LNCAP (cell line): Measurements from ENCODE around the gene COLQ.

Experiments used
- TF ChIP-seq, protein P1 (sequence below): fragments of 450-650 bp; IDR thresholded peaks from 2 replicates; pipeline ENCODE4 v1.5.1; 2017; ENCODE audit warnings: mild to moderate bottlenecking

The COLQ gene

DNA sequence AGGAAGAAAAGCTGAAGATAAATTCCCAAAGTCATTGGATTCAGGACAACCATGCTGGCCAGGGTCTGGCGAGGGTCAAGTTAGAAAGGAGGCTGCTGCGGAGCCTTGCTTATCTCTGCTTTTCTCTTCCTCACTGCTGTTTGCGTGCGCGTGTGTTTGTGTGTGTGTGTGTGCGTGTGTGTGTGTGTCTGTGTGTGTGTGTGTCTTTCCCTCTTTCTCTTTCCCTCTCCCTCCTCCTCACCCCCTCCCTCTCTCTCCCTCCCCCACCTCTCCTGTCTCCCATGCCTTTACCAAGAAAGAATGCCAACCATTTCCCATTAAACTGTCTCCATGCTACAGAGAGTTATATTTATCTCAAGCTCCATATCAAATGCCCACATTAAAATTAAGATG, at the start of gene COLQ:
TSS of gene COLQ (minus strand) at position 134 of the 393 bp plus-strand sequence. CDS start at position 53, 81 bp downstream.
- TF ChIP-seq, protein P1, sequence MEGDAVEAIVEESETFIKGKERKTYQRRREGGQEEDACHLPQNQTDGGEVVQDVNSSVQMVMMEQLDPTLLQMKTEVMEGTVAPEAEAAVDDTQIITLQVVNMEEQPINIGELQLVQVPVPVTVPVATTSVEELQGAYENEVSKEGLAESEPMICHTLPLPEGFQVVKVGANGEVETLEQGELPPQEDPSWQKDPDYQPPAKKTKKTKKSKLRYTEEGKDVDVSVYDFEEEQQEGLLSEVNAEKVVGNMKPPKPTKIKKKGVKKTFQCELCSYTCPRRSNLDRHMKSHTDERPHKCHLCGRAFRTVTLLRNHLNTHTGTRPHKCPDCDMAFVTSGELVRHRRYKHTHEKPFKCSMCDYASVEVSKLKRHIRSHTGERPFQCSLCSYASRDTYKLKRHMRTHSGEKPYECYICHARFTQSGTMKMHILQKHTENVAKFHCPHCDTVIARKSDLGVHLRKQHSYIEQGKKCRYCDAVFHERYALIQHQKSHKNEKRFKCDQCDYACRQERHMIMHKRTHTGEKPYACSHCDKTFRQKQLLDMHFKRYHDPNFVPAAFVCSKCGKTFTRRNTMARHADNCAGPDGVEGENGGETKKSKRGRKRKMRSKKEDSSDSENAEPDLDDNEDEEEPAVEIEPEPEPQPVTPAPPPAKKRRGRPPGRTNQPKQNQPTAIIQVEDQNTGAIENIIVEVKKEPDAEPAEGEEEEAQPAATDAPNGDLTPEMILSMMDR: no peak

GRCh38 chr3:15563190-15563589, 41.7 kb upstream of the COLQ start:
- TF ChIP-seq, protein P1: no peak

GRCh38 chr3:15562560-15562959, 41.1 kb upstream of the COLQ start:
- TF ChIP-seq, protein P1: no peak

GRCh38 chr3:15558581-15558980, 37.1 kb upstream of the COLQ start:
- TF ChIP-seq, protein P1: no peak

- TF ChIP-seq, protein P1: peak; percentile 73
These were observed 36.0 kb upstream of the COLQ start for GRCh38 chr3:15557511-15557946.

DNA sequence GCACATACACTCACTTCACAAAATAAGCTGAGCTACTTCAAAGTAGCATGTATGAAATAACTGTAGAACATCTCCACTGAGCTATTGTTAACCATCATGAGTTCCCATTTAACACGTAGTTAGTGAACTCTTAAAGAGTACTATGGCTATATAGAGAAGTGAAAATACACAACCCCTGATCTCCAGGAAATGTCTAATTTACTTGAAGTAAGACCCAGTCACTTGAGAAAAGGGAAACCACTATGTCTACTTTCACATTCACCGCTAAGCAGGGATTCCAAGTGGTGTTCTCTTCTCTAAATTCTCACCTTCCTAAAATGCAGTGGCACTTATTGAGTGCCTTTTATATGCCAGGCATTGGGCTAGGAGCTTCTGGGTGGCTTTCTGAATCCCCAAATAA, 35.0 kb upstream of the COLQ start:
- TF ChIP-seq, protein P1: no peak

GRCh38 chr3:15553749-15554148, 32.2 kb upstream of the COLQ start:
- TF ChIP-seq, protein P1: no peak

- TF ChIP-seq, protein P1: no peak
These were observed 30.4 kb upstream of the COLQ start for GRCh38 chr3:15551902-15552301.
